Mesenchymal stem cell (in vitro differentiated cells and primary cell): ENCODE results near the gene FNDC10.

Experiments
- DNase-seq: peaks from one replicate; pipeline ENCODE4 v3.0.0-alpha.2; 2013
- H2AFZ ChIP-seq: one replicate; pipeline ENCODE4 v1.6.1; 2013; ENCODE audit warnings: low read depth, mild to moderate bottlenecking, control low read depth, inconsistent platforms, low read length, moderate library complexity
- H2AK5ac ChIP-seq: 2 replicates; pipeline ENCODE4 v1.6.1; 2013; ENCODE audit warnings: low read length, moderate library complexity, mild to moderate bottlenecking, inconsistent platforms; ENCODE audit not compliant: severe bottlenecking
- H2BK120ac ChIP-seq: one replicate; pipeline ENCODE4 v1.6.1; 2013; ENCODE audit warnings: low read depth, mild to moderate bottlenecking, inconsistent platforms, low read length, moderate library complexity
- H2BK12ac ChIP-seq, 2 experiments: one replicate each; pipeline ENCODE4 v1.6.1; 2013; ENCODE audit warnings: inconsistent platforms in 2 of 2, low read length in 2 of 2, mild to moderate bottlenecking in 2 of 2, moderate library complexity in 2 of 2, control low read depth in 1 of 2
- H2BK15ac ChIP-seq: one replicate; pipeline ENCODE4 v1.6.1; 2013; ENCODE audit warnings: mild to moderate bottlenecking, low read depth, inconsistent platforms; ENCODE audit not compliant: poor library complexity, severe bottlenecking
- H2BK5ac ChIP-seq: 2 replicates; pipeline ENCODE4 v1.6.1; 2013; ENCODE audit warnings: low read depth, mild to moderate bottlenecking, low read length, control low read depth, inconsistent platforms; ENCODE audit not compliant: poor library complexity, severe bottlenecking
- H3K14ac ChIP-seq, 2 experiments: one replicate each; pipeline ENCODE4 v1.6.1; 2013; ENCODE audit warnings: inconsistent platforms in 2 of 2, low read length in 2 of 2, control low read depth in 1 of 2, mild to moderate bottlenecking in 1 of 2, moderate library complexity in 1 of 2
- H3K18ac ChIP-seq, 2 experiments: one replicate each; pipeline ENCODE4 v1.6.1; 2013; ENCODE audit warnings: inconsistent platforms in 2 of 2, low read length in 2 of 2, control low read depth in 1 of 2, low read depth in 1 of 2, mild to moderate bottlenecking in 1 of 2
- H3K23ac ChIP-seq, 2 experiments: one replicate each; pipeline ENCODE4 v1.6.1; 2013; ENCODE audit warnings: inconsistent platforms in 2 of 2, low read length in 2 of 2, mild to moderate bottlenecking in 2 of 2, moderate library complexity in 2 of 2, control low read depth in 1 of 2
- H3K27ac ChIP-seq: 2 replicates; pipeline ENCODE4 v1.5.1; 2013; ENCODE audit warnings: mild to moderate bottlenecking, moderate library complexity, low read length, control low read depth, inconsistent platforms; ENCODE audit not compliant: poor library complexity, severe bottlenecking
- H3K27me3 ChIP-seq, 2 experiments: 2 replicates each; pipeline versions ENCODE4 v1.6.1 to v1.7.0; 2013; ENCODE audit warnings: low read length in 2 of 2, mild to moderate bottlenecking in 2 of 2, moderate library complexity in 2 of 2, control low read depth in 1 of 2, inconsistent platforms in 1 of 2; ENCODE audit not compliant: control insufficient read depth in 1 of 2, insufficient read depth in 1 of 2
- H3K36me3 ChIP-seq, 2 experiments: 2 replicates each; pipeline versions ENCODE4 v1.6.1 to v1.7.0; 2013; ENCODE audit warnings: low read length in 2 of 2, control low read depth in 1 of 2, inconsistent platforms in 1 of 2, low read depth in 1 of 2, mild to moderate bottlenecking in 1 of 2; ENCODE audit not compliant: insufficient read depth in 2 of 2, control insufficient read depth in 1 of 2
- H3K4ac ChIP-seq, 2 experiments: one replicate each; pipeline ENCODE4 v1.6.1; 2013; ENCODE audit warnings: inconsistent platforms in 2 of 2, low read length in 2 of 2, mild to moderate bottlenecking in 2 of 2, moderate library complexity in 2 of 2, control low read depth in 1 of 2, low read depth in 1 of 2
- H3K4me1 ChIP-seq: 2 replicates; pipeline ENCODE4 v1.6.1; 2013; ENCODE audit warnings: low read depth, low read length, control low read depth; ENCODE audit not compliant: control insufficient read depth, insufficient read depth
- H3K4me2 ChIP-seq: 2 replicates; pipeline ENCODE4 v1.6.1; 2013; ENCODE audit warnings: low read length, mild to moderate bottlenecking, inconsistent platforms; ENCODE audit not compliant: poor library complexity, severe bottlenecking
- H3K4me3 ChIP-seq, 2 experiments: 2 replicates each; pipeline versions ENCODE4 v1.5.1 to v1.7.0; 2013; ENCODE audit warnings: low read length in 2 of 2, mild to moderate bottlenecking in 2 of 2, control low read depth in 1 of 2, low read depth in 1 of 2; ENCODE audit not compliant: insufficient read depth in 1 of 2
- H3K79me1 ChIP-seq: replicated peaks from 2 replicates; pipeline ENCODE4 v1.6.1; 2013; ENCODE audit warnings: mild to moderate bottlenecking, control low read depth, low read length, inconsistent platforms; ENCODE audit not compliant: poor library complexity, severe bottlenecking
- H3K9ac ChIP-seq: 2 replicates; pipeline ENCODE4 v1.7.0; 2013; ENCODE audit warnings: mild to moderate bottlenecking, low read length, moderate library complexity
- H3K9me3 ChIP-seq: 2 replicates; pipeline ENCODE4 v1.7.0; 2013; ENCODE audit warnings: mild to moderate bottlenecking, low read length; ENCODE audit not compliant: control insufficient read depth
- H4K8ac ChIP-seq: one replicate; pipeline ENCODE4 v1.6.1; 2013; ENCODE audit warnings: inconsistent platforms, mild to moderate bottlenecking, low read length, moderate library complexity
- H4K91ac ChIP-seq: one replicate; pipeline ENCODE4 v1.6.1; 2013; ENCODE audit warnings: mild to moderate bottlenecking, low read length, inconsistent platforms
- WGBS: methylation state at CpG from one replicate; pipeline ENCODE4 v1.1.7; 2013; ENCODE audit warnings: mixed read lengths; 5-methylcytosine and 5-hydroxymethylcytosine counted together

Gene FNDC10

DNA sequence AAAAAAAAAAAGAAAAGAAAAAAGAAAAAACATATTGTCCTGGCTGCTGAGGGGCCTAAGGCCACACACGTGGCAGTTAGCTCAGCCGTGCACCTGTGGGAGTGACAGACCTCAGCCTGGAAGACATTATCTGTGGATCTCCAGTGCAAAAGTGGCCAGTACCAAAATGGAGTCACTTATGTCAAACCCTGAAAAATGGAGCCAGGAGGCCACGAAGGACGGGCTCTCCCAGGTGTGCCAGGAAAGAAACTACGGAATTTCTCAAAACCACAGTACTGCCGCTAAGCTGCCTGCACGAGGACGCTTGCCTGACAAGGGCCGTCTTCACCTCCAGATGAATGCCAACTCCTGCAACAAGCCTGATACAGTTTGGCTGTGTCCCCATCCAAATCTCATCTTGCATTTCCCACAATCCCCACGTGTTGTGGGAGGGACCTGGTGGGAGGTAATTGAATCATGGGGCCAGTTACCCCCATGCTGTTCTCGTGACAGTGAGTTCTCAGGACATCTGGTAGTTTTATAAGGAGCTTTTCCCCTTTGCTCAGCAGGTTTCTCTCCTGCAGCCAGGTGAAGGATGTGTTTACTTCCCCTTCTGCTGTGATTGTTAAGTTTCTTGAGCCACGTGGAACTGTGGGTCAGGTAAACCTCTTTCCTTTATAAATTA, 10.0 kb upstream of the FNDC10 start:
- Histone ChIP-seq H2AFZ (no peak overlapping the region), H2BK120ac (no peak overlapping the region), H2AK5ac (no peak overlapping the region), H3K18ac (no peak overlapping the region), H3K36me3 (peaks cover 0 to 2% of the 10 kb centered on the region in 2 experiments), H3K79me1 (peaks cover 17% of the 10 kb centered on the region), H4K8ac (no peak overlapping the region), H2BK5ac (no peak overlapping the region), H3K4ac (no peak overlapping the region), H3K23ac (no peak overlapping the region), H3K4me2 (no peak overlapping the region), H2BK12ac (no peak overlapping the region), H2BK15ac (no peak overlapping the region), H3K9ac (no peak overlapping the region), H3K9me3 (no peaks in the 10 kb centered on the region), H3K27ac (no peak overlapping the region), H4K91ac (peak overlapping the region; percentile 39), H3K27me3 (peaks cover 0 to 2% of the 10 kb centered on the region in 2 experiments), H3K14ac (no peak overlapping the region), H3K4me3 (no peak overlapping the region), H3K4me1 (peaks cover 16% of the 10 kb centered on the region)
- 72% methylated on average over 11 of the region's 12 CpGs for WGBS
- no peak for DNase-seq

DNA sequence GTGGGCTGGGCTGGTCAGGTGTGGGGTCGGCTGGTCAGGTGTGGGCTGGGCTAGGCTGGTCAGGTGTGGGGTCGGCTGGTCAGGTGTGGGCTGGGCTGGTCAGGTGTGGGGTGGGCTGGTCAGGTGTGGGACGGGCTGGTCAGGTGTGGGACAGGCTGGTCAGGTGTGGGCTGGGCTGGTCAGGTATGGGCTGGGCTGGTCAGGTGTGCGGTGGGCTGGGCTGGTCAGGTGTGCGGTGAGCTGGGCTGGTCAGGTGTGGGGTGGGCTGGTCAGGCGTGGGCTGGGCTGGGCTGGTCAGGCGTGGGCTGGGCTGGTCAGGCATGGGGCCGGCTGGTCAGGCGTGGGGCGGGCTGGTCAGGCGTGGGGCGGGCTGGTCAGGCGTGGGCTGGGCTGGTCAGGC, 6.3 kb upstream of the FNDC10 start:
- H3K14ac ChIP-seq: no peak overlapping the region
- no peak overlapping the region for H2BK5ac ChIP-seq
- H2AFZ ChIP-seq: no peak overlapping the region
- peaks cover 6% of the 10 kb centered on the region for H3K79me1 ChIP-seq
- H3K4me3 ChIP-seq: no peak overlapping the region
- H2BK120ac ChIP-seq: no peak overlapping the region
- peaks cover 8% of the 10 kb centered on the region for H3K4me1 ChIP-seq
- H3K27me3 ChIP-seq: peaks cover 27 to 29% of the 10 kb centered on the region in 2 experiments
- no peak overlapping the region for H3K27ac ChIP-seq
- H3K36me3 ChIP-seq: peaks cover 0 to 2% of the 10 kb centered on the region in 2 experiments
- no peak overlapping the region for H3K4me2 ChIP-seq
- H2AK5ac ChIP-seq: no peak overlapping the region
- H4K91ac ChIP-seq: no peak overlapping the region
- H3K9ac ChIP-seq: no peak overlapping the region
- H3K4ac ChIP-seq: no peak overlapping the region
- no peak overlapping the region for H4K8ac ChIP-seq
- no peak overlapping the region for H3K23ac ChIP-seq
- H2BK12ac ChIP-seq: no peak overlapping the region
- 85% methylated on average over 8 of the region's 13 CpGs for WGBS
- H3K9me3 ChIP-seq: no peaks in the 10 kb centered on the region
- no peak overlapping the region for H3K18ac ChIP-seq
- H2BK15ac ChIP-seq: no peak overlapping the region
- no peak for DNase-seq

DNA sequence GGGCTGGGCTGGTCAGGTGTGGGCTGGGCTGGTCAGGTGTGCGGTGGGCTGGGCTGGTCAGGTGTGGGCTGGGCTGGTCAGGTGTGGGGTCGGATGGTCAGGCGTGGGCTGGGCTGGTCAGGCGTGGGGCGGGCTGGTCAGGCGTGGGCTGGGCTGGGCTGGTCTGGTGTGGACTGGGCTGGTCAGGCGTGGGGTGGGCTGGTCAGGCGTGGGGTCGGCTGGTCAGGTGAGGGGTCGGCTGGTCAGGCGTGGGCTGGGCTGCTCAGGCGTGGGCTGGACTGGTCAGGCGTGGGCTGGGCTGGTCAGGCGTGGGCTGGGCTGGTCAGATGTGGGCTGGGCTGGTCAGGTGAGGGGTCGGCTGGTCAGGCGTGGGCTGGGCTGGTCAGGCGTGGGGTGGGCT, 5.8 kb upstream of the FNDC10 start:
- peaks cover 4% of the 10 kb centered on the region for H3K79me1 ChIP-seq
- no peak overlapping the region for H2AFZ ChIP-seq
- H3K9me3 ChIP-seq: no peaks in the 10 kb centered on the region
- H2BK5ac ChIP-seq: no peak overlapping the region
- H3K4me2 ChIP-seq: no peak overlapping the region
- H3K4me3 ChIP-seq: peak overlapping the region in 1 of 2 experiments; percentile 15
- WGBS: 95% methylated on average over 17 of the region's 17 CpGs
- H3K27ac ChIP-seq: no peak overlapping the region
- peaks cover 32 to 34% of the 10 kb centered on the region in 2 experiments for H3K27me3 ChIP-seq
- no peak overlapping the region for H3K9ac ChIP-seq
- H2BK15ac ChIP-seq: no peak overlapping the region
- no peak overlapping the region for H3K14ac ChIP-seq
- H3K36me3 ChIP-seq: peaks cover 0 to 2% of the 10 kb centered on the region in 2 experiments
- no peak overlapping the region for H3K4ac ChIP-seq
- peaks cover 10% of the 10 kb centered on the region for H3K4me1 ChIP-seq
- H3K18ac ChIP-seq: no peak overlapping the region
- no peak overlapping the region for H2AK5ac ChIP-seq
- H4K91ac ChIP-seq: peak overlapping the region; percentile 39
- H2BK12ac ChIP-seq: no peak overlapping the region
- H4K8ac ChIP-seq: no peak overlapping the region
- no peak overlapping the region for H2BK120ac ChIP-seq
- no peak for DNase-seq
- no peak overlapping the region for H3K23ac ChIP-seq

DNA sequence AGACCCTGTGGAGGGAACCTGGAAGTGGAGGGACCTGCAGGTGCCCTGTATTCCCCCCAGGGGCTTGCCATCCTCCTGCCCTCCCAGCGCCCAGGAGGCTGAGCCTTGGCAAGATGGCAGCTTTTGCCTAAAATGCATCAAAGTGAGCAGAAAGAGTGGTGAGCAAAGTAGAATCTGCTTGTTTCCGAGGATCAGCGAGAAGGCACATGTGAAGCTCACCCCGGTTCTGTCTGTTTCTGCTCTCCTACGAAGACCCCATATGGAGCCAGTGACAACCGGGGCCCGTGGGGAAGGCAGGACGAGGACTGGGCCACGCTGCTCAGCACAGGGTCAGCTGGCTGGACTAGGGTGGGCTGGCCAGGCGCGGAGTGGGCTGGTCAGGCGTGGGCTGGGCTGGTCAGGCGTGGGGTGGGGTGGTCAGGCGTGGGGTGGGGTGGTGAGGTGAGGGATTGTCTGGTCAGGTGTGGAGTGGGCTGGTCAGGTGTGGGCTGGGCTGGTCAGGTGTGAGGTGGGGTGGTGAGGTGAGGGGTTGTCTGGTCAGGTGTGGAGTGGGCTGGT, 5.2 kb upstream of the FNDC10 start:
- no peak overlapping the region for H3K4ac ChIP-seq
- no peak overlapping the region for H3K23ac ChIP-seq
- H3K4me1 ChIP-seq: peaks cover 15% of the 10 kb centered on the region
- no peak for DNase-seq
- no peak overlapping the region for H3K4me3 ChIP-seq
- no peak overlapping the region for H3K27ac ChIP-seq
- no peak overlapping the region for H3K14ac ChIP-seq
- H2AK5ac ChIP-seq: no peak overlapping the region
- no peak overlapping the region for H3K18ac ChIP-seq
- H3K9ac ChIP-seq: no peak overlapping the region
- H2BK120ac ChIP-seq: no peak overlapping the region
- H3K9me3 ChIP-seq: no peaks in the 10 kb centered on the region
- H3K27me3 ChIP-seq: peaks cover 37 to 39% of the 10 kb centered on the region in 2 experiments
- no peak overlapping the region for H2BK5ac ChIP-seq
- H2AFZ ChIP-seq: no peak overlapping the region
- peaks cover 2% of the 10 kb centered on the region for H3K79me1 ChIP-seq
- H4K8ac ChIP-seq: no peak overlapping the region
- 86% methylated on average over 14 of the region's 14 CpGs for WGBS
- peaks cover 0 to 2% of the 10 kb centered on the region in 2 experiments for H3K36me3 ChIP-seq
- H3K4me2 ChIP-seq: no peak overlapping the region
- H2BK12ac ChIP-seq: no peak overlapping the region
- H4K91ac ChIP-seq: no peak overlapping the region
- no peak overlapping the region for H2BK15ac ChIP-seq
